PC-9 (cell line): ENCODE results near the gene STAP1. TPM values are rescaled to one million over a fixed set of nuclear protein-coding genes. Genes with fewer than 3 reads are reported as not detected.

Source experiments
- BruUV-seq: library from RNA; stranded (reverse); fragments of 400-500 nt; replicated peaks from 2 replicates; lab custom pipeline; 2021; lab: Mats Ljungman, UMichigan
- CTCF ChIA-PET: fragments of 300-600 bp; sonication (Branson Sonifier 250); formaldehyde crosslinking; loops from one replicate; lab custom pipeline; 2022; ENCODE audit warnings: antibody characterized with exemption; lab: Charles Lee
- POLR2A ChIA-PET: fragments of 300-600 bp; sonication (Branson Sonifier 250); formaldehyde crosslinking; loops from one replicate; lab custom pipeline; 2022; ENCODE audit warnings: antibody characterized with exemption; ENCODE audit not compliant: unreplicated experiment; lab: Charles Lee
- DNase-seq, 2 experiments: peaks; one replicate each; pipeline versions ENCODE4 v3.0.0 to v3.0.0-alpha.2; 2015 to 2022; ENCODE audit warnings: mixed read lengths in 1 of 2
- H2AFZ ChIP-seq: fragments of 200-600 bp; sonication (generic); 2 replicates; pipeline ENCODE4 v1.8.1; 2017; ENCODE audit warnings: antibody characterized with exemption
- H3F3A ChIP-seq: fragments of 200-600 bp; sonication (generic); 2 replicates; pipeline ENCODE4 v1.8.1; 2017; ENCODE audit warnings: antibody characterized with exemption, mild to moderate bottlenecking, low read depth; ENCODE audit not compliant: insufficient read depth
- H3K27ac ChIP-seq: fragments of 200-600 bp; sonication (generic); 2 replicates; pipeline ENCODE4 v1.6.1; 2016; ENCODE audit warnings: mixed run types
- H3K27me3 ChIP-seq: fragments of 200-600 bp; sonication (generic); 2 replicates; pipeline ENCODE4 v1.6.1; 2016; ENCODE audit warnings: low read depth, mixed run types; ENCODE audit not compliant: insufficient read depth
- H3K36me3 ChIP-seq: fragments of 200-600 bp; sonication (generic); 2 replicates; pipeline ENCODE4 v1.6.1; 2016; ENCODE audit warnings: low read depth, mixed run types
- H3K4me1 ChIP-seq: fragments of 200-600 bp; sonication (generic); replicated peaks from 2 replicates; pipeline ENCODE4 v1.6.1; 2016; ENCODE audit warnings: mixed run types; ENCODE audit not compliant: insufficient read depth
- H3K4me2 ChIP-seq: fragments of 200-600 bp; sonication (generic); 2 replicates; pipeline ENCODE4 v1.6.1; 2017; ENCODE audit warnings: mixed run types
- H3K4me3 ChIP-seq: fragments of 200-600 bp; sonication (generic); 2 replicates; pipeline ENCODE4 v1.6.1; 2016; ENCODE audit warnings: mixed run types
- H3K79me2 ChIP-seq: fragments of 200-600 bp; sonication (generic); 2 replicates; pipeline ENCODE4 v1.6.1; 2017; ENCODE audit warnings: low read depth, mixed run types
- H3K9me2 ChIP-seq: fragments of 200-600 bp; sonication (generic); 2 replicates; pipeline ENCODE4 v1.8.1; 2017; ENCODE audit warnings: mild to moderate bottlenecking; ENCODE audit not compliant: insufficient read depth
- H3K9me3 ChIP-seq: fragments of 200-600 bp; sonication (generic); 2 replicates; pipeline ENCODE4 v1.8.1; 2016; ENCODE audit warnings: low read depth; ENCODE audit not compliant: insufficient read depth
- H4K20me1 ChIP-seq: fragments of 200-600 bp; sonication (generic); 2 replicates; pipeline ENCODE4 v1.8.1; 2017; ENCODE audit not compliant: insufficient read depth
- EZH2 ChIP-seq: fragments of 200-600 bp; sonication (generic); IDR thresholded peaks from 2 replicates; pipeline ENCODE4 v1.8.0; 2017; ENCODE audit warnings: antibody characterized with exemption, low read depth
- intact Hi-C: fragments of 100-400 bp; cut with micrococcal nuclease; formaldehyde crosslinking; loops from one replicate; pipeline ENCODE4 v1.10.0; 2022; ENCODE audit not compliant: unreplicated experiment
- total RNA-seq: library from RNA; stranded (reverse); gene quantifications from 2 replicates; pipeline ENCODE4 v1.2.3, GENCODE V29; 2021
- TF ChIP-seq, protein P1 (sequence below): fragments of 200-600 bp; sonication (generic); conservative IDR thresholded peaks from 2 replicates; pipeline ENCODE4 v1.6.1; 2017; ENCODE audit warnings: mixed run types, antibody characterized with exemption, mild to moderate bottlenecking, moderate library complexity

Gene STAP1
- total RNA-seq, 1 experiment from 2014 or later, result not detected

- H3K27ac ChIP-seq, result no peak overlapping the region
- POLR2A ChIA-PET, result no interaction called here
- H3K27me3 ChIP-seq, result no peaks in the 10 kb centered on the region
- no peaks in the 10 kb centered on the region for H3K4me1 ChIP-seq
- no peaks in the 10 kb centered on the region for H3K9me3 ChIP-seq
- H2AFZ ChIP-seq, result no peak overlapping the region
- intact Hi-C loops, result no loop called here
- no TSS peak for BruUV-seq
- H3K9me2 ChIP-seq, result no peaks in the 10 kb centered on the region
- no peaks in the 10 kb centered on the region for H3K79me2 ChIP-seq
- CTCF ChIA-PET, result no interaction called here
- no peak for DNase-seq
- H3K36me3 ChIP-seq, result no peaks in the 10 kb centered on the region
- no peak overlapping the region for H3K4me3 ChIP-seq
- no peak overlapping the region for H3K4me2 ChIP-seq
- H3F3A ChIP-seq, result no peaks in the 10 kb centered on the region
- H4K20me1 ChIP-seq, result no peaks in the 10 kb centered on the region
- no peak for TF ChIP-seq EZH2
- TF ChIP-seq, protein P1, sequence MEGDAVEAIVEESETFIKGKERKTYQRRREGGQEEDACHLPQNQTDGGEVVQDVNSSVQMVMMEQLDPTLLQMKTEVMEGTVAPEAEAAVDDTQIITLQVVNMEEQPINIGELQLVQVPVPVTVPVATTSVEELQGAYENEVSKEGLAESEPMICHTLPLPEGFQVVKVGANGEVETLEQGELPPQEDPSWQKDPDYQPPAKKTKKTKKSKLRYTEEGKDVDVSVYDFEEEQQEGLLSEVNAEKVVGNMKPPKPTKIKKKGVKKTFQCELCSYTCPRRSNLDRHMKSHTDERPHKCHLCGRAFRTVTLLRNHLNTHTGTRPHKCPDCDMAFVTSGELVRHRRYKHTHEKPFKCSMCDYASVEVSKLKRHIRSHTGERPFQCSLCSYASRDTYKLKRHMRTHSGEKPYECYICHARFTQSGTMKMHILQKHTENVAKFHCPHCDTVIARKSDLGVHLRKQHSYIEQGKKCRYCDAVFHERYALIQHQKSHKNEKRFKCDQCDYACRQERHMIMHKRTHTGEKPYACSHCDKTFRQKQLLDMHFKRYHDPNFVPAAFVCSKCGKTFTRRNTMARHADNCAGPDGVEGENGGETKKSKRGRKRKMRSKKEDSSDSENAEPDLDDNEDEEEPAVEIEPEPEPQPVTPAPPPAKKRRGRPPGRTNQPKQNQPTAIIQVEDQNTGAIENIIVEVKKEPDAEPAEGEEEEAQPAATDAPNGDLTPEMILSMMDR, result no peak
Measured at GRCh38 chr4:67556436-67556835, 2.1 kb upstream of the STAP1 start.

GRCh38 chr4:67565284-67565683 lies 6.8 kb downstream of the STAP1 start:
- H3K36me3 ChIP-seq, result no peaks in the 10 kb centered on the region
- intact Hi-C loops, result no loop called here
- TF ChIP-seq EZH2, result no peak
- TF ChIP-seq, protein P1, result no peak
- H3K27me3 ChIP-seq, result no peaks in the 10 kb centered on the region
- H2AFZ ChIP-seq, result no peak overlapping the region
- CTCF ChIA-PET, result no interaction called here
- no peaks in the 10 kb centered on the region for H3K4me1 ChIP-seq
- no peaks in the 10 kb centered on the region for H3K79me2 ChIP-seq
- no peaks in the 10 kb centered on the region for H3K9me2 ChIP-seq
- H3K27ac ChIP-seq, result no peak overlapping the region
- no TSS peak for BruUV-seq
- no peak overlapping the region for H3K4me3 ChIP-seq
- no peaks in the 10 kb centered on the region for H4K20me1 ChIP-seq
- no peak for DNase-seq
- no peaks in the 10 kb centered on the region for H3K9me3 ChIP-seq
- POLR2A ChIA-PET, result no interaction called here
- no peak overlapping the region for H3K4me2 ChIP-seq
- H3F3A ChIP-seq, result no peaks in the 10 kb centered on the region

DNA sequence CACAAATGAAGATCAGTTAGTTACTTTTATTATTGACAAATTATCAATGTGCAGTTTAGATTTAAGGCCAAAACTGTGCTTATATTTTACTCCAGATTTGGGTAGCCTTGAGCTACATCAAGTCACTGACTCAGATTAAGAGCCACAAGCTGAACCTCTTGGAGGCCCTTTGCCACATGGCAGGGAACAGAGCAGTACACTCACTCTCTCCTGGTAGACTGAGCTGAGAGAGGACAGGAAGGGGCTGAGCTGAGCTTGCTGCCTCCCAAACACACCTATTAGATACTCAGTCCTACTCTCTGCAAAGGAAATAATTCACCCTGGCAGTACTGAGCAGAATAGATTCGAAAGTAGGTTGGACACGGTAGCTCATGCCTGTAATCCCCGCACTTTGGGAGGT lies 7.8 kb downstream of the STAP1 start:
- Histone ChIP-seq H3F3A (no peaks in the 10 kb centered on the region), H3K79me2 (no peaks in the 10 kb centered on the region), H3K9me3 (no peaks in the 10 kb centered on the region), H4K20me1 (no peaks in the 10 kb centered on the region), H3K27ac (no peak overlapping the region), H3K9me2 (no peaks in the 10 kb centered on the region), H3K27me3 (no peaks in the 10 kb centered on the region), H3K36me3 (no peaks in the 10 kb centered on the region), H3K4me1 (no peaks in the 10 kb centered on the region), H3K4me2 (no peak overlapping the region), H2AFZ (no peak overlapping the region), H3K4me3 (no peak overlapping the region)
- ChIA-PET CTCF (no interaction called here), POLR2A (no interaction called here)
- no TSS peak for BruUV-seq
- intact Hi-C loops, result no loop called here
- no peak for DNase-seq
- TF ChIP-seq, protein P1, result no peak
- TF ChIP-seq EZH2, result no peak
